DND-41 (cell line): ENCODE data around the gene SLC4A7.

ENCODE experiments used
- ATAC-seq: fragments of 200-7000 bp; cut with Tn5 transposase; 3 replicates; pipeline ENCODE4 v1.9.1; 2021; ENCODE audit warnings: low read depth; ENCODE audit not compliant: insufficient read depth
- DNase-seq: peaks from one replicate; pipeline ENCODE4 v3.0.0-alpha.2; 2020
- H2AFZ ChIP-seq: 2 replicates; pipeline ENCODE4 v1.6.0; 2012; ENCODE audit warnings: low read depth, low read length
- H3K27ac ChIP-seq: 2 replicates; pipeline ENCODE4 v1.5.1; 2012; ENCODE audit warnings: low read length, inconsistent platforms
- H3K27me3 ChIP-seq: fragments of 200-600 bp; sonication (generic); 2 replicates; pipeline ENCODE4 v1.6.0; 2012; ENCODE audit warnings: low read length, mild to moderate bottlenecking, inconsistent platforms; ENCODE audit not compliant: insufficient read depth, poor library complexity
- H3K36me3 ChIP-seq: 2 replicates; pipeline ENCODE4 v1.5.1; 2012; ENCODE audit warnings: low read length, inconsistent platforms; ENCODE audit not compliant: insufficient read depth
- H3K4me1 ChIP-seq: 2 replicates; pipeline ENCODE4 v1.5.1; 2012; ENCODE audit warnings: mild to moderate bottlenecking, low read length; ENCODE audit not compliant: insufficient read depth
- H3K4me2 ChIP-seq: 2 replicates; pipeline ENCODE4 v1.6.0; 2012; ENCODE audit warnings: mild to moderate bottlenecking, moderate library complexity, low read length, inconsistent platforms; ENCODE audit not compliant: insufficient read depth
- H3K4me3 ChIP-seq, 2 experiments: fragments of 200-600 bp in 1 of 2; shearing (Covaris generic) in 1 of 2; 2 replicates each; pipeline ENCODE4 v1.5.1; 2012 to 2016; ENCODE audit warnings: inconsistent platforms in 2 of 2, low read length in 2 of 2, mild to moderate bottlenecking in 2 of 2, low read depth in 1 of 2, moderate library complexity in 1 of 2
- H3K79me2 ChIP-seq: 2 replicates; pipeline ENCODE4 v1.6.0; 2012; ENCODE audit warnings: low read length, inconsistent platforms; ENCODE audit not compliant: insufficient read depth
- H3K9ac ChIP-seq: 2 replicates; pipeline ENCODE4 v1.6.0; 2012; ENCODE audit warnings: low read depth, mild to moderate bottlenecking, inconsistent platforms, low read length, moderate library complexity
- H3K9me3 ChIP-seq: 2 replicates; pipeline ENCODE4 v1.5.1; 2012; ENCODE audit warnings: low read length, moderate library complexity, mild to moderate bottlenecking, inconsistent platforms; ENCODE audit not compliant: insufficient read depth, severe bottlenecking
- H4K20me1 ChIP-seq: 2 replicates; pipeline ENCODE4 v1.6.0; 2012; ENCODE audit warnings: low read length; ENCODE audit not compliant: insufficient read depth
- EZH2 ChIP-seq: IDR thresholded peaks from 3 replicates; pipeline ENCODE4 v1.6.1; 2012; ENCODE audit warnings: borderline replicate concordance, low read depth, mild to moderate bottlenecking, moderate library complexity, low read length, inconsistent platforms; ENCODE audit not compliant: severe bottlenecking
- TF ChIP-seq, protein P1 (sequence below): IDR thresholded peaks from 2 replicates; pipeline ENCODE4 v1.5.1; 2012; ENCODE audit warnings: borderline replicate concordance, low read length, moderate library complexity, mild to moderate bottlenecking; ENCODE audit not compliant: poor library complexity, severe bottlenecking; ENCODE audit errors: extremely low read depth

SLC4A7 gene

GRCh38 chr3:27458929-27459328 is 25.3 kb downstream of the SLC4A7 start:
- no peak overlapping the region for H3K4me2 ChIP-seq
- no peaks in the 10 kb centered on the region; the same call in 1 of the 2 replicates for H3K36me3 ChIP-seq
- no peak for TF ChIP-seq EZH2
- TF ChIP-seq, protein P1, sequence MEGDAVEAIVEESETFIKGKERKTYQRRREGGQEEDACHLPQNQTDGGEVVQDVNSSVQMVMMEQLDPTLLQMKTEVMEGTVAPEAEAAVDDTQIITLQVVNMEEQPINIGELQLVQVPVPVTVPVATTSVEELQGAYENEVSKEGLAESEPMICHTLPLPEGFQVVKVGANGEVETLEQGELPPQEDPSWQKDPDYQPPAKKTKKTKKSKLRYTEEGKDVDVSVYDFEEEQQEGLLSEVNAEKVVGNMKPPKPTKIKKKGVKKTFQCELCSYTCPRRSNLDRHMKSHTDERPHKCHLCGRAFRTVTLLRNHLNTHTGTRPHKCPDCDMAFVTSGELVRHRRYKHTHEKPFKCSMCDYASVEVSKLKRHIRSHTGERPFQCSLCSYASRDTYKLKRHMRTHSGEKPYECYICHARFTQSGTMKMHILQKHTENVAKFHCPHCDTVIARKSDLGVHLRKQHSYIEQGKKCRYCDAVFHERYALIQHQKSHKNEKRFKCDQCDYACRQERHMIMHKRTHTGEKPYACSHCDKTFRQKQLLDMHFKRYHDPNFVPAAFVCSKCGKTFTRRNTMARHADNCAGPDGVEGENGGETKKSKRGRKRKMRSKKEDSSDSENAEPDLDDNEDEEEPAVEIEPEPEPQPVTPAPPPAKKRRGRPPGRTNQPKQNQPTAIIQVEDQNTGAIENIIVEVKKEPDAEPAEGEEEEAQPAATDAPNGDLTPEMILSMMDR, result no peak
- H3K4me3 ChIP-seq, result no peak overlapping the region
- peaks cover 96% of the 10 kb centered on the region for H3K79me2 ChIP-seq
- H4K20me1 ChIP-seq, result peaks cover 25% of the 10 kb centered on the region; the same call in 1 of the 2 replicates
- H3K4me1 ChIP-seq, result no peaks in the 10 kb centered on the region
- no peak overlapping the region for H2AFZ ChIP-seq
- H3K9ac ChIP-seq, result no peak overlapping the region
- no peak overlapping the region for H3K27ac ChIP-seq
- no peak for DNase-seq
- H3K27me3 ChIP-seq, result no peaks in the 10 kb centered on the region
- no peaks in the 10 kb centered on the region for H3K9me3 ChIP-seq
- ATAC-seq, result no peak

DNA sequence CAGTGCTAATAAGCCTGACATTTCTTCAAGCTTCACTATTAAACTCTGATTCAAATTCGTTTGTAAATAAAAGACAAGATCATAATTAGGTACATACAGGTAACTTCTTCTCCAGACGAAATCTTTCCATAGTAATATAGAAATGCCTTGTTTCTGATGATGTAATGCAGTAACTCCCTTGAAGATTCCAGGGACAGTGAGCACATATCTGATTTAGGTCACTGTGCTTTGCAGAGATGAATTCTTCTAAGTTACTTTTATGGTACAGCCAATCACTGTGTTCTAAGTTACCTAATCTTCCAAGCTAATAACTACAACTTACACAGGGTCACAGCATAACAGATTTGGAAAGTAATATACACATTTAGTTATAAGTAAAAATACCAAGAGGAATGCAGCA is 27.6 kb downstream of the SLC4A7 start:
- Histone ChIP-seq H3K27me3 (no peaks in the 10 kb centered on the region), H3K79me2 (peaks cover 90% of the 10 kb centered on the region), H3K4me2 (no peak overlapping the region), H3K4me1 (no peaks in the 10 kb centered on the region), H4K20me1 (peaks cover 10% of the 10 kb centered on the region; the same call in 1 of the 2 replicates), H3K27ac (no peak overlapping the region), H3K9ac (no peak overlapping the region), H3K9me3 (no peaks in the 10 kb centered on the region), H3K4me3 (no peak overlapping the region), H3K36me3 (no peaks in the 10 kb centered on the region; the same call in 1 of the 2 replicates), H2AFZ (no peak overlapping the region)
- DNase-seq (no peak), ATAC-seq (no peak)
- TF ChIP-seq, protein P1, result no peak
- no peak for TF ChIP-seq EZH2

DNA sequence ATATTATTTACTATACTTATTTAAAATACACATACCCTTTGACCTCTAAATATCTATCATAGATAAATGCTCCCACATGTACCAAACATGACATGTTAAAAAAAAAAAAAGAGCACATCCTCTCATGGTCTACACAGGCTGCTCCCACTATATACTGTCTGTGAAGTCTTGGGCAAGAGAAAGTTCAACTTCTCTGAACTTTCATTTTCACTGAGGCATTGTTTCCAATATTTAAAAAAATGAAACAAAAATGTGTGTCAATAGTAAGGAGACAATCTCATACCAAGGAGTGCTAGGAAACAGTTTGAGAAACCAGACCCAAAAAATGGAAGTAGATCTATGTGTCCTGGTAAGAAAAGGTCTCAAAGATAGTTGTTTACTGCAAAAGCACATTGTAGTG is 29.3 kb downstream of the SLC4A7 start:
- Histone ChIP-seq H3K4me2 (no peak overlapping the region), H2AFZ (no peak overlapping the region), H3K9ac (no peak overlapping the region), H4K20me1 (peaks cover 6% of the 10 kb centered on the region; the same call in 1 of the 2 replicates), H3K27ac (no peak overlapping the region), H3K79me2 (peaks cover 81% of the 10 kb centered on the region), H3K27me3 (no peaks in the 10 kb centered on the region), H3K36me3 (peaks cover 4% of the 10 kb centered on the region), H3K9me3 (no peaks in the 10 kb centered on the region), H3K4me3 (no peak overlapping the region), H3K4me1 (no peaks in the 10 kb centered on the region)
- DNase-seq (no peak), ATAC-seq (peak; percentile 56; the same call in 2 of the 3 replicates)
- TF ChIP-seq EZH2, result no peak
- TF ChIP-seq, protein P1, result no peak

- Histone ChIP-seq H3K4me2 (no peak overlapping the region), H3K9me3 (no peaks in the 10 kb centered on the region), H3K27me3 (no peaks in the 10 kb centered on the region), H3K27ac (no peak overlapping the region), H3K4me1 (no peaks in the 10 kb centered on the region), H4K20me1 (peaks cover 6% of the 10 kb centered on the region; the same call in 1 of the 2 replicates), H2AFZ (no peak overlapping the region), H3K36me3 (peaks cover 4% of the 10 kb centered on the region), H3K9ac (no peak overlapping the region), H3K79me2 (peaks cover 80% of the 10 kb centered on the region), H3K4me3 (no peak overlapping the region)
- TF ChIP-seq EZH2, result no peak
- TF ChIP-seq, protein P1, result no peak
- no peak for ATAC-seq
- DNase-seq, result no peak
These were observed 29.7 kb downstream of the SLC4A7 start for GRCh38 chr3:27454461-27454860.
